Testis (tissue), 2 donors: Measurements from ENCODE around the gene KCNC3.

Experiments
- POLR2A ChIP-seq: fragments of 450-650 bp; IDR thresholded peaks from one replicate; pipeline ENCODE4 v1.6.1; 2017; ENCODE audit warnings: antibody characterized with exemption, mild to moderate bottlenecking, moderate library complexity
- TF ChIP-seq, protein P1 (sequence below), 3 experiments: fragments of 450-650 bp in 2 of 3; fragments of 200-600 bp in 1 of 3; sonication (generic) in 1 of 3; IDR thresholded peaks; one replicate each; pipeline ENCODE4 v1.5.1; 2016 to 2019; ENCODE audit warnings: antibody characterized with exemption in 3 of 3, mild to moderate bottlenecking in 2 of 3, moderate library complexity in 1 of 3

- TF ChIP-seq, protein P1, sequence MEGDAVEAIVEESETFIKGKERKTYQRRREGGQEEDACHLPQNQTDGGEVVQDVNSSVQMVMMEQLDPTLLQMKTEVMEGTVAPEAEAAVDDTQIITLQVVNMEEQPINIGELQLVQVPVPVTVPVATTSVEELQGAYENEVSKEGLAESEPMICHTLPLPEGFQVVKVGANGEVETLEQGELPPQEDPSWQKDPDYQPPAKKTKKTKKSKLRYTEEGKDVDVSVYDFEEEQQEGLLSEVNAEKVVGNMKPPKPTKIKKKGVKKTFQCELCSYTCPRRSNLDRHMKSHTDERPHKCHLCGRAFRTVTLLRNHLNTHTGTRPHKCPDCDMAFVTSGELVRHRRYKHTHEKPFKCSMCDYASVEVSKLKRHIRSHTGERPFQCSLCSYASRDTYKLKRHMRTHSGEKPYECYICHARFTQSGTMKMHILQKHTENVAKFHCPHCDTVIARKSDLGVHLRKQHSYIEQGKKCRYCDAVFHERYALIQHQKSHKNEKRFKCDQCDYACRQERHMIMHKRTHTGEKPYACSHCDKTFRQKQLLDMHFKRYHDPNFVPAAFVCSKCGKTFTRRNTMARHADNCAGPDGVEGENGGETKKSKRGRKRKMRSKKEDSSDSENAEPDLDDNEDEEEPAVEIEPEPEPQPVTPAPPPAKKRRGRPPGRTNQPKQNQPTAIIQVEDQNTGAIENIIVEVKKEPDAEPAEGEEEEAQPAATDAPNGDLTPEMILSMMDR (IDR thresholded peaks at IDR 0.05): no peak
- no peak for TF ChIP-seq POLR2A
Measured at GRCh38 chr19:50300051-50300450, 29.1 kb downstream of the KCNC3 start.
